Effector memory CD8-positive, alpha-beta T cell (primary cell): Measurements from ENCODE around the gene LRRC57.

ENCODE experiments used
- ATAC-seq: fragments of 150-1000 bp; cut with Tn5 transposase; replicated peaks from 2 replicates; pipeline ENCODE4 v1.10.0; 2021; ENCODE audit warnings: mild to moderate bottlenecking, moderate library complexity
- DNase-seq, 3 experiments: peaks; one replicate each; pipeline ENCODE4 v3.0.0; 2021
- H3K27ac Mint-ChIP-seq, 2 donors: one replicate each; pipeline ENCODE4 v1.8.0; 2022; ENCODE audit warnings: mild to moderate bottlenecking in 2 of 2, mixed read lengths in 2 of 2, moderate library complexity in 2 of 2
- H3K27me3 Mint-ChIP-seq, 2 donors: one replicate each; pipeline ENCODE4 v1.8.0; 2022; ENCODE audit warnings: mixed read lengths in 2 of 2
- H3K36me3 Mint-ChIP-seq: one replicate; pipeline ENCODE4 v1.8.0; 2022; ENCODE audit warnings: mild to moderate bottlenecking, moderate library complexity, mixed read lengths; ENCODE audit not compliant: insufficient read depth
- H3K4me1 Mint-ChIP-seq, 2 donors: one replicate each; pipeline ENCODE4 v1.8.0; 2022; ENCODE audit warnings: low read depth in 2 of 2, mixed read lengths in 2 of 2
- H3K4me3 Mint-ChIP-seq, 2 donors: one replicate each; pipeline ENCODE4 v1.8.0; 2022; ENCODE audit warnings: mild to moderate bottlenecking in 2 of 2, mixed read lengths in 2 of 2, moderate library complexity in 2 of 2
- H3K9me3 Mint-ChIP-seq, 2 donors: one replicate each; pipeline ENCODE4 v1.8.0; 2022; ENCODE audit warnings: mixed read lengths in 2 of 2

LRRC57 gene

GRCh38 chr15:42494998-42495360 lies 53.6 kb downstream of the LRRC57 start:
- H3K36me3 Mint-ChIP-seq = peaks cover 20% of the 10 kb centered on the region
- H3K27me3 Mint-ChIP-seq = no peaks in the 10 kb centered on the region
- H3K4me1 Mint-ChIP-seq = peaks cover 49 to 60% of the 10 kb centered on the region in 2 donors
- no peaks in the 10 kb centered on the region for H3K9me3 Mint-ChIP-seq
- no peak for ATAC-seq
- H3K4me3 Mint-ChIP-seq = peak overlapping the region; percentile 96 to 98
- peak overlapping the region; percentile 95 to 97 for H3K27ac Mint-ChIP-seq
- DNase-seq = no peak

DNA sequence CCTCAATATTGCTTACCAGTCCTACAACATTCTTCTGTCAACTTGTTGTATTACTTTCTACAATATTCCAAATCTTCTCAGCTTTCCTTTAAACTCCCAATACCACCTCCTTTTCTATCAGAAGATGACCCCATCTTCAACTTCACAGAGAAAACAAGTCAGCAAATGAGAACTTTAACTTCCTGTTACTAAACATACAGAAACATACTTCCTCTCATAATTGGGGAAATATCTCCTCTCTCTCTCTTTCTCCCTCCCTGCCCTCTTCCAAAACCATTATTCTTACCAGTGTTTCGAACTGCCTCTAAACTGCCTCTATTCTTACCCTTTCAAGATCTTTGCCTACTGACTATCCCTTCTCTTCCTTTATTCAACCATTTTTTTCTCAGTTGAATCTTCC lies 54.9 kb downstream of the LRRC57 start:
- DNase-seq = no peak

DNA sequence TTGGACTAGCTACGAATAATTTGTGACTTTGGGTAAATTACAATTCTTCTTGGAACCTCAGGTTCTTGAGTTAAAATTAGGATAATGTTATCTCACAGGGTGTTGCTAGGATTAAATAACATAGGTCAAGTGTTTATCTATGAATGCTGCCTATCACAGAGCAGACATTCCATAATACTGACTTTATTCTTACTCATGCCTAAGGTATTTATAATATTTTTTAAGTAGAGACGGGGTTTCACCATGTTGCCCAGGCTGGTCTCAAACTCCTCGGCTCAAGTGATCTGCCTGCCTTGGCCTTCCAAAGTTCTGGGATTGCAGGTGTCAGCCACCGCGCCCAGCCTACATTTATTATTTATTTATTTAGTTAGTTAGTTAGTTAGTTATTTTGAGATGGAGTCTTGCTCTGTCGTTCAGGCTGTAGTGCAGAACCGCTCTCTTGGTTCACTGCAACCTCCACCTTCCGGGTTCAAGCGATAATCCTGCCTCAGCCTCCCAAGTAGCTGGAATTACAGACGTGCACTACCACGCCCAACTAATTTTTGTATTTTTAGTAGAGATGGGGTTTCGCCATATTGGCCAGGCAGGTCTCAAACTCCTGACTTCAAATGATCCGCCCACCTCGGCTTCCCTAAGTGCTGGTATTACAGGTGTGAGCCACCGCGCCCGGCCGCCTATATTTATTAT lies 56.9 kb downstream of the LRRC57 start:
- Mint-ChIP-seq H3K27ac (peak overlapping the region; percentile 99), H3K36me3 (peaks cover 20% of the 10 kb centered on the region), H3K27me3 (no peaks in the 10 kb centered on the region), H3K4me3 (peak overlapping the region; percentile 96 to 98), H3K4me1 (peaks cover 40 to 57% of the 10 kb centered on the region in 2 donors), H3K9me3 (no peaks in the 10 kb centered on the region)
- no peak for DNase-seq
- ATAC-seq = no peak

More for the DNA sequence above, 54.9 kb downstream of the LRRC57 start:
- peak overlapping the region in 1 of 2 donors; percentile 5 for H3K27ac Mint-ChIP-seq
- no peaks in the 10 kb centered on the region for H3K9me3 Mint-ChIP-seq
- ATAC-seq = no peak
- H3K36me3 Mint-ChIP-seq = peaks cover 20% of the 10 kb centered on the region
- peak overlapping the region; percentile 37 to 51 for H3K4me3 Mint-ChIP-seq
- no peaks in the 10 kb centered on the region for H3K27me3 Mint-ChIP-seq
- peaks cover 46 to 62% of the 10 kb centered on the region in 2 donors for H3K4me1 Mint-ChIP-seq

DNA sequence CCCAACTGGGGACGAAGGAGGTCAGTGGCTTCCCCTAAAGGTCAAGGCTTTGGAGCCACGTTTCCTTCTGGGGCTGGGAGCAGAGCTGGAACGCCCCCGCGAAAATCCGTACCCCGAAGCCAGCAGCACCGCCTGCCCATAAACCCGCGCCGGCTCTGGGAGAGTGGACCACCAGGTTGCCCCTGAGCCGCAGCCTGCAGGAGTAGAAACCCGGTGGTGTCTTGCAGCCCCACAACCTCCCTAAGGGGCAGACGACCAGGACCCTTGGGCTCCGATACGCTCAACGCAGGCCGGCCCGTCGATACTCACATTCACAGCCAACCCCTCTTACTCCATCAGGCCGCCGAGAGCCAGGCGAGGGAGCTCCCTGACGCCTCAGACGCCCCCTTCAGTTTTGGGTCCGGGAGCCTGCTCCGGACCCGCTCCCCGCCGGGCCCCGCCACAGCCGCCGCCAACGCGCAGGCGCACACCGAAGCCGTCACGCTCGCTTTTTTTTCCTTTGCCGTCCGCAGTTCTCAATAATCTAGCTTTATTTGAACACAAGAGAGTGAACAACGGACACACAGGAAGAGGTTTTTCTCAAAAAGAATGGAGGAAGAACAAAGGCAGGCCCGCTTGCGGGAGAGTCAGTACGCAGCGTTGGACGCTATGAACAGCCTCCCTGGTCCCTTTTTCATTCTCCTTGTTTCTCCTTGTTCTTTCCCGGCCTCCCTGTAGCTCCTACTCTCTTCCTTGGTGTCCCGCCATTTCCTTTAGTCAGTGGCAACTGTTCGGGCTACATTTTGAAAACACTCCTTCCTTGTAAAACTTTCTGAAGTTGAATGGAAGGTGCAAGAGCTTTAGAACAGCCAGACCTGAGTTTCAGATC lies 57.7 kb downstream of the LRRC57 start, which contains the start of gene ZNF106:
Gene ZNF106 (minus strand): TSS at position 471 of the 868 bp plus-strand sequence. CDS start 18,852 bp downstream, outside the sequence.
- Mint-ChIP-seq H3K27ac (peak within 1 kb of the TSS; percentile 99), H3K36me3 (peaks cover 20% of the 10 kb centered on the region), H3K27me3 (no peaks in the 10 kb centered on the region), H3K4me1 (peaks cover 32 to 49% of the 10 kb centered on the region in 2 donors), H3K4me3 (peak within 1 kb of the TSS; percentile 96 to 98), H3K9me3 (no peaks in the 10 kb centered on the region)
- peak; percentile 58 for ATAC-seq
- DNase-seq = peak; percentile 83

- no peak for ATAC-seq
- no peaks in the 10 kb centered on the region for H3K9me3 Mint-ChIP-seq
- peaks cover 27 to 43% of the 10 kb centered on the region in 2 donors for H3K4me1 Mint-ChIP-seq
- H3K4me3 Mint-ChIP-seq = peak overlapping the region; percentile 96 to 98
- H3K36me3 Mint-ChIP-seq = peaks cover 18% of the 10 kb centered on the region
- peak overlapping the region; percentile 99 for H3K27ac Mint-ChIP-seq
- H3K27me3 Mint-ChIP-seq = no peaks in the 10 kb centered on the region
- DNase-seq = no peak
Observed at GRCh38 chr15:42490291-42490670, 58.3 kb downstream of the LRRC57 start.
